CD14-positive monocyte (primary cell): ENCODE data around the gene GIMAP7. TPM values are rescaled to one million over a fixed set of nuclear protein-coding genes. Genes with fewer than 3 reads are reported as not detected.
A peak's percentile ranks its signal among the peaks of the same experiment; 100 is the strongest.

Experiments used
- DNase-seq, 3 donors: peaks; one replicate each; pipeline ENCODE4 v3.0.0-alpha.2; 2011 to 2022
- H2AFZ ChIP-seq: 2 replicates; pipeline ENCODE4 v1.6.0; 2012; ENCODE audit warnings: mild to moderate bottlenecking, low read depth, low read length, inconsistent platforms; ENCODE audit not compliant: insufficient read depth, poor library complexity, severe bottlenecking
- H3K27ac ChIP-seq, 2 donors: 1 replicate in 1 of 2; 2 replicates in 1 of 2; pipeline ENCODE4 v1.5.1; 2012 to 2013; ENCODE audit warnings: low read length in 2 of 2, control low read depth in 1 of 2, inconsistent platforms in 1 of 2, low read depth in 1 of 2, mild to moderate bottlenecking in 1 of 2
- H3K27me3 ChIP-seq, 2 donors: one replicate each; pipeline versions ENCODE4 v1.6.0 to v1.6.1; 2011 to 2013; ENCODE audit warnings: low read length in 2 of 2; ENCODE audit not compliant: control insufficient read depth in 2 of 2, insufficient read depth in 2 of 2
- H3K36me3 ChIP-seq, 2 donors: replicated peaks in 1 of 2; 1 replicate in 1 of 2; 2 replicates in 1 of 2; pipeline versions ENCODE4 v1.5.1 to v1.6.1; 2012 to 2013; ENCODE audit warnings: low read length in 2 of 2, control low read depth in 1 of 2, inconsistent platforms in 1 of 2, mild to moderate bottlenecking in 1 of 2; ENCODE audit not compliant: insufficient read depth in 2 of 2, control insufficient read depth in 1 of 2
- H3K4me1 ChIP-seq, 2 donors: 1 replicate in 1 of 2; 2 replicates in 1 of 2; pipeline versions ENCODE4 v1.5.1 to v1.6.1; 2012 to 2013; ENCODE audit warnings: low read length in 2 of 2, control low read depth in 1 of 2, inconsistent platforms in 1 of 2, mild to moderate bottlenecking in 1 of 2, moderate library complexity in 1 of 2; ENCODE audit not compliant: insufficient read depth in 2 of 2, control insufficient read depth in 1 of 2
- H3K4me2 ChIP-seq: replicated peaks from 2 replicates; pipeline ENCODE3; 2012; ENCODE audit warnings: low read length, moderate library complexity, mild to moderate bottlenecking; ENCODE audit not compliant: poor library complexity, severe bottlenecking; ENCODE audit errors: extremely low read depth
- H3K4me3 ChIP-seq, 3 experiments: fragments of 200-600 bp in 1 of 3; sonication (generic) in 1 of 3; replicated peaks in 1 of 3; 1 replicate in 2 of 3; 2 replicates in 1 of 3; pipeline ENCODE4 v1.5.1; 2011 to 2013; ENCODE audit warnings: low read length in 3 of 3, mild to moderate bottlenecking in 3 of 3, control low read depth in 2 of 3, low read depth in 2 of 3, inconsistent platforms in 1 of 3, moderate library complexity in 1 of 3
- H3K79me2 ChIP-seq: 2 replicates; pipeline ENCODE4 v1.6.0; 2012; ENCODE audit warnings: mild to moderate bottlenecking, control low read depth, inconsistent platforms, low read length, moderate library complexity; ENCODE audit not compliant: insufficient read depth
- H3K9ac ChIP-seq: 2 replicates; pipeline ENCODE4 v1.6.0; 2017; ENCODE audit warnings: low read length, mild to moderate bottlenecking; ENCODE audit not compliant: insufficient read depth, poor library complexity, severe bottlenecking
- H3K9me3 ChIP-seq, 2 donors: replicated peaks in 1 of 2; 1 replicate in 1 of 2; 2 replicates in 1 of 2; pipeline versions ENCODE4 v1.5.1 to v1.6.1; 2012 to 2013; ENCODE audit warnings: low read length in 2 of 2, control low read depth in 1 of 2; ENCODE audit not compliant: control insufficient read depth in 1 of 2, insufficient read depth in 1 of 2
- H4K20me1 ChIP-seq: 2 replicates; pipeline ENCODE4 v1.6.0; 2012; ENCODE audit warnings: mild to moderate bottlenecking, low read length, control low read depth, moderate library complexity; ENCODE audit not compliant: insufficient read depth
- H3K27ac Mint-ChIP-seq, 7 donors: one replicate each; pipeline ENCODE4 v1.8.0; 2020; ENCODE audit warnings: mild to moderate bottlenecking in 7 of 7, mixed read lengths in 7 of 7, moderate library complexity in 6 of 7, inconsistent platforms in 2 of 7
- H3K27me3 Mint-ChIP-seq, 3 donors: one replicate each; pipeline ENCODE4 v1.8.0; 2021 to 2022; ENCODE audit warnings: low read depth in 3 of 3, mild to moderate bottlenecking in 3 of 3, mixed read lengths in 3 of 3, moderate library complexity in 3 of 3, inconsistent platforms in 1 of 3
- H3K36me3 Mint-ChIP-seq, 2 donors: one replicate each; pipeline ENCODE4 v1.8.0; 2020; ENCODE audit warnings: mixed read lengths in 2 of 2, inconsistent platforms in 1 of 2, mild to moderate bottlenecking in 1 of 2
- H3K4me1 Mint-ChIP-seq: one replicate; pipeline ENCODE4 v1.8.0; 2020; ENCODE audit warnings: mild to moderate bottlenecking, mixed read lengths
- H3K4me3 Mint-ChIP-seq, 2 donors: one replicate each; pipeline ENCODE4 v1.8.0; 2020; ENCODE audit warnings: mild to moderate bottlenecking in 2 of 2, mixed read lengths in 2 of 2, moderate library complexity in 1 of 2
- H3K9me3 Mint-ChIP-seq, 7 donors: one replicate each; pipeline ENCODE4 v1.8.0; 2020 to 2022; ENCODE audit warnings: mixed read lengths in 7 of 7, mild to moderate bottlenecking in 6 of 7, moderate library complexity in 6 of 7, inconsistent platforms in 2 of 7
- CTCF ChIP-seq: fragments of 200-600 bp; IDR thresholded peaks from one replicate; pipeline ENCODE4 v1.8.0; 2022; ENCODE audit warnings: antibody characterized with exemption, mild to moderate bottlenecking
- WGBS: methylation state at CpG from one replicate; pipeline ENCODE4 v1.1.5; 2013; ENCODE audit warnings: missing lambda C conversion rate; ENCODE audit not compliant: insufficient coverage; 5-methylcytosine and 5-hydroxymethylcytosine counted together
- intact Hi-C, 2 donors: fragments of 100-400 bp; cut with micrococcal nuclease; formaldehyde crosslinking; loops; one replicate each; pipeline versions ENCODE4 v1.15.0 to v1.15.1; 2023
- polyA plus RNA-seq, 3 donors: library from polyadenylated mRNA; depleted of rRNA in 1 of 3; unstranded in 2 of 3; stranded (reverse) in 1 of 3; fragments of 300-500 nt in 2 of 3; fragments of >200 nt in 1 of 3; fragmentation: Illumina TruSeq in 2 of 3; gene quantifications; 1 replicate in 2 of 3; 2 replicates in 1 of 3; pipeline ENCODE4 v1.2.3, GENCODE V29; 2012 to 2021

Gene GIMAP7
- polyA plus RNA-seq, 3 donors = 26.2 to 115 (median 54.5) TPM

- no peak overlapping the region for H3K27ac ChIP-seq
- TF ChIP-seq CTCF = no peak
- intact Hi-C loops = no loop called here
- no peak overlapping the region for H3K4me2 ChIP-seq
- peaks cover 0 to 4% (median 0%) of the 10 kb centered on the region in 3 donors for H3K27me3 Mint-ChIP-seq
- no peak for DNase-seq
- no peaks in the 10 kb centered on the region for H3K36me3 ChIP-seq
- H3K4me1 Mint-ChIP-seq = peaks cover 41% of the 10 kb centered on the region
- H3K4me1 ChIP-seq = peaks cover 22 to 33% of the 10 kb centered on the region in 2 donors
- peaks cover 0 to 4% of the 10 kb centered on the region in 2 donors for H3K36me3 Mint-ChIP-seq
- H3K4me3 ChIP-seq = no peak overlapping the region
- H3K27me3 ChIP-seq = no peaks in the 10 kb centered on the region
- H3K4me3 Mint-ChIP-seq = no peak overlapping the region
- no peak overlapping the region for H3K9ac ChIP-seq
- WGBS = 100% methylated on average over 2 of the region's 2 CpGs
- H3K9me3 Mint-ChIP-seq = peaks cover 2 to 6% (median 3%) of the 10 kb centered on the region in 7 donors
- no peaks in the 10 kb centered on the region for H3K9me3 ChIP-seq
- no peaks in the 10 kb centered on the region for H4K20me1 ChIP-seq
- H3K27ac Mint-ChIP-seq = no peak overlapping the region
- peaks cover 29% of the 10 kb centered on the region for H3K79me2 ChIP-seq
- peak overlapping the region; percentile 8 for H2AFZ ChIP-seq
Observed at GRCh38 chr7:150511048-150511447, 3.6 kb upstream of the GIMAP7 start.

GRCh38 chr7:150513758-150514157 lies 914 bp upstream of the GIMAP7 start:
- peak overlapping the region; percentile 60 to 81 for H3K27ac ChIP-seq
- Mint-ChIP-seq H3K9me3 (peaks cover 2 to 6% (median 3%) of the 10 kb centered on the region in 7 donors), H3K27ac (peak overlapping the region; percentile 57 to 97 (median 94)), H3K27me3 (peaks cover 0 to 2% (median 0%) of the 10 kb centered on the region in 3 donors), H3K4me3 (peak overlapping the region; percentile 100), H3K36me3 (peaks cover 3 to 14% of the 10 kb centered on the region in 2 donors), H3K4me1 (peaks cover 48% of the 10 kb centered on the region)
- 99% methylated on average over 16 of the region's 17 CpGs for WGBS
- no peaks in the 10 kb centered on the region for H3K27me3 ChIP-seq
- no peak for TF ChIP-seq CTCF
- peak overlapping the region; percentile 91 for H3K4me2 ChIP-seq
- H3K9ac ChIP-seq = peak overlapping the region; percentile 68
- peak overlapping the region; percentile 29 for H2AFZ ChIP-seq
- no peaks in the 10 kb centered on the region for H3K9me3 ChIP-seq
- intact Hi-C loops = no loop called here
- H3K4me1 ChIP-seq = peaks cover 22 to 36% of the 10 kb centered on the region in 2 donors
- no peak for DNase-seq
- H4K20me1 ChIP-seq = peaks cover 5% of the 10 kb centered on the region
- peak overlapping the region in 2 of 3 experiments; percentile 66 to 81 for H3K4me3 ChIP-seq
- H3K79me2 ChIP-seq = peaks cover 56% of the 10 kb centered on the region
- H3K36me3 ChIP-seq = no peaks in the 10 kb centered on the region
